GM23338 (cell line): ENCODE data around the gene ASRGL1. TPM values are rescaled to one million over a fixed set of nuclear protein-coding genes. Genes with fewer than 3 reads are reported as not detected.
"Not testable (repeated sequence)": the region's sequence is repeated elsewhere in the genome, so short reads cannot be mapped to it uniquely, and the experiment has no call there.

Experiments used
- ATAC-seq: fragments of 200-7000 bp; cut with Tn5 transposase; 3 replicates; pipeline ENCODE4 v1.9.1; 2020
- DNase-seq: peaks from one replicate; pipeline ENCODE4 v3.0.0-alpha.2; 2015; ENCODE audit warnings: low spot score
- H2AFZ ChIP-seq: fragments of 200-600 bp; sonication (generic); 2 replicates; pipeline ENCODE4 v1.8.0; 2016; ENCODE audit warnings: antibody characterized with exemption, mild to moderate bottlenecking, moderate library complexity
- H3F3A ChIP-seq: fragments of 200-600 bp; sonication (generic); replicated peaks from 2 replicates; pipeline ENCODE4 v1.8.0; 2017; ENCODE audit warnings: antibody characterized with exemption, mixed run types, low read depth
- H3K27ac ChIP-seq: fragments of 200-600 bp; sonication (generic); 2 replicates; pipeline ENCODE4 v1.6.1; 2016; ENCODE audit warnings: low read depth
- H3K27me3 ChIP-seq: fragments of 200-600 bp; sonication (generic); 2 replicates; pipeline ENCODE4 v1.8.0; 2016; ENCODE audit warnings: mild to moderate bottlenecking, mixed run types, moderate library complexity; ENCODE audit not compliant: insufficient read depth
- H3K36me3 ChIP-seq: fragments of 200-600 bp; sonication (generic); 2 replicates; pipeline ENCODE4 v1.8.0; 2016; ENCODE audit warnings: mild to moderate bottlenecking; ENCODE audit not compliant: insufficient read depth
- H3K4me1 ChIP-seq: fragments of 200-600 bp; sonication (generic); 2 replicates; pipeline ENCODE4 v1.8.0; 2016; ENCODE audit warnings: mild to moderate bottlenecking, moderate library complexity; ENCODE audit not compliant: insufficient read depth
- H3K4me2 ChIP-seq: fragments of 200-600 bp; sonication (generic); 2 replicates; pipeline ENCODE4 v1.7.1; 2017; ENCODE audit warnings: mixed run types
- H3K4me3 ChIP-seq: fragments of 200-600 bp; sonication (generic); 2 replicates; pipeline ENCODE4 v1.6.1; 2016; ENCODE audit warnings: mixed run types
- H3K79me2 ChIP-seq: fragments of 200-600 bp; sonication (generic); replicated peaks from 2 replicates; pipeline ENCODE4 v1.8.0; 2017; ENCODE audit warnings: mild to moderate bottlenecking; ENCODE audit not compliant: insufficient read depth
- H3K9me2 ChIP-seq: fragments of 200-600 bp; sonication (generic); 2 replicates; pipeline ENCODE4 v1.8.0; 2017; ENCODE audit not compliant: insufficient read depth
- H4K20me1 ChIP-seq: fragments of 200-600 bp; sonication (generic); replicated peaks from 2 replicates; pipeline ENCODE4 v1.8.0; 2017; ENCODE audit warnings: mild to moderate bottlenecking; ENCODE audit not compliant: insufficient read depth
- H3K27ac Mint-ChIP-seq: 2 replicates; pipeline ENCODE4 v1.8.0; 2020; ENCODE audit warnings: inconsistent platforms, mild to moderate bottlenecking, moderate library complexity, mixed read lengths
- H3K27me3 Mint-ChIP-seq: 3 replicates; pipeline ENCODE4 v1.8.0; 2022; ENCODE audit warnings: low read depth, mild to moderate bottlenecking, moderate library complexity, mixed read lengths, inconsistent platforms; ENCODE audit not compliant: insufficient read depth, poor library complexity
- H3K36me3 Mint-ChIP-seq: 3 replicates; pipeline ENCODE4 v1.8.0; 2021; ENCODE audit warnings: low read depth, mild to moderate bottlenecking, inconsistent platforms, moderate library complexity, mixed read lengths
- H3K4me1 Mint-ChIP-seq: 3 replicates; pipeline ENCODE4 v1.8.0; 2020; ENCODE audit warnings: mild to moderate bottlenecking, inconsistent platforms, mixed read lengths
- H3K4me3 Mint-ChIP-seq: 3 replicates; pipeline ENCODE4 v1.8.0; 2021; ENCODE audit warnings: moderate library complexity, mild to moderate bottlenecking, inconsistent platforms, mixed read lengths
- H3K9me3 Mint-ChIP-seq: 3 replicates; pipeline ENCODE4 v1.8.0; 2020; ENCODE audit warnings: moderate library complexity, mild to moderate bottlenecking, inconsistent platforms, mixed read lengths
- CREB1 ChIP-seq: fragments of 250-450 bp; sonication (Bioruptor Pico); IDR thresholded peaks from 2 replicates; pipeline ENCODE4 v1.5.0; 2020; ENCODE audit warnings: low read depth, mild to moderate bottlenecking, moderate library complexity
- POLR2AphosphoS5 ChIP-seq: IDR thresholded peaks from 2 replicates; pipeline ENCODE4 v1.6.1; 2016; ENCODE audit warnings: antibody characterized with exemption, low read depth
- STAT1 ChIP-seq: IDR thresholded peaks from one replicate; pipeline ENCODE4 v1.6.1; 2016; ENCODE audit warnings: antibody characterized with exemption; ENCODE audit not compliant: unreplicated experiment
- ZNF114 ChIP-seq: fragments of 250-450 bp; sonication (Bioruptor Pico); IDR thresholded peaks from 2 replicates; pipeline ENCODE4 v1.5.0; 2020; ENCODE audit warnings: mild to moderate bottlenecking, moderate library complexity
- ZNF331 ChIP-seq: fragments of 250-450 bp; sonication (Bioruptor Pico); IDR thresholded peaks from 2 replicates; pipeline ENCODE4 v1.5.0; 2020; ENCODE audit warnings: low read depth, mild to moderate bottlenecking, moderate library complexity
- polyA plus RNA-seq: library from polyadenylated mRNA; unstranded; fragments of >200 nt; fragmentation: Nextera tagmentation; extraction: Ambion mirVana; gene quantifications from 2 replicates; pipeline ENCODE4 v1.2.1, GENCODE V29; 2016
- total RNA-seq: library from RNA; depleted of rRNA; stranded (reverse); fragments of >200 nt; shearing (Covaris generic); gene quantifications from 2 replicates; pipeline ENCODE4 v1.2.3, GENCODE V29; 2014
- TF ChIP-seq, protein P1 (sequence below): IDR thresholded peaks from one replicate; pipeline ENCODE4 v1.6.1; 2018; ENCODE audit warnings: antibody characterized with exemption; ENCODE audit not compliant: unreplicated experiment
- TF ChIP-seq, protein P2 (sequence below): fragments of 250-450 bp; sonication (Bioruptor Pico); IDR thresholded peaks from 2 replicates; pipeline ENCODE4 v1.5.0; 2020; ENCODE audit warnings: mild to moderate bottlenecking, moderate library complexity
- TF ChIP-seq, protein P3 (sequence below): IDR thresholded peaks from 2 replicates; pipeline ENCODE4 v1.6.1; 2016; ENCODE audit warnings: antibody characterized with exemption
- TF ChIP-seq, protein P4 (sequence below), 2 experiments: fragments of 200-600 bp in 1 of 2; sonication (generic) in 1 of 2; conservative IDR thresholded peaks; 2 replicates each; pipeline versions ENCODE4 v1.5.1 to v1.6.1; 2016 to 2017; ENCODE audit warnings: antibody characterized with exemption in 2 of 2, low read depth in 2 of 2, mild to moderate bottlenecking in 2 of 2, moderate library complexity in 1 of 2

The ASRGL1 gene
- total and polyA plus RNA-seq, 2 experiments from 2014 or later = 32.9 to 50.3 TPM

DNA sequence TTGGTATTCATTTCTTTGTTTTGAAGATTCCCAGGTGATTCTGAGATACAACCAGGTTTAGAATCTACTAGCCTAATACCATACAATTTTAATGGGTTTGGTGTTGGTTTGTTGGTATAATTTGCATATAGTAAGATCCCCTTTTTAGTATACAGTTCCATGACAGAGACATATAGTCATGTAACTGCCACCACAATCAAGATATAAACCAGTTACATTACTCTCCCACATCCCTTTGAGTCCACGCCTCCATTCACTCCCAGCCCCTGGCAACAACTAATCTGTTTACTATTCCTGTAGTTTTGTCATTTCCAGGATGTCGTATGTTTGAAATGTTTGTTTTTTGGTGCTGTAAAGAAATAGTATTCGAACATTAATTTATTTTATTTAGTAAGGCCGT lies 4.3 kb downstream of the ASRGL1 start:
- H3K36me3 Mint-ChIP-seq = peaks cover 7% of the 10 kb centered on the region; the same call in 1 of the 3 replicates
- TF ChIP-seq POLR2AphosphoS5 (no peak), CREB1 (CRISPR knock-in tag) (no peak), STAT1 (no peak), ZNF114 (CRISPR knock-in tag) (no peak), ZNF331 (CRISPR knock-in tag) (no peak)
- TF ChIP-seq, protein P1, sequence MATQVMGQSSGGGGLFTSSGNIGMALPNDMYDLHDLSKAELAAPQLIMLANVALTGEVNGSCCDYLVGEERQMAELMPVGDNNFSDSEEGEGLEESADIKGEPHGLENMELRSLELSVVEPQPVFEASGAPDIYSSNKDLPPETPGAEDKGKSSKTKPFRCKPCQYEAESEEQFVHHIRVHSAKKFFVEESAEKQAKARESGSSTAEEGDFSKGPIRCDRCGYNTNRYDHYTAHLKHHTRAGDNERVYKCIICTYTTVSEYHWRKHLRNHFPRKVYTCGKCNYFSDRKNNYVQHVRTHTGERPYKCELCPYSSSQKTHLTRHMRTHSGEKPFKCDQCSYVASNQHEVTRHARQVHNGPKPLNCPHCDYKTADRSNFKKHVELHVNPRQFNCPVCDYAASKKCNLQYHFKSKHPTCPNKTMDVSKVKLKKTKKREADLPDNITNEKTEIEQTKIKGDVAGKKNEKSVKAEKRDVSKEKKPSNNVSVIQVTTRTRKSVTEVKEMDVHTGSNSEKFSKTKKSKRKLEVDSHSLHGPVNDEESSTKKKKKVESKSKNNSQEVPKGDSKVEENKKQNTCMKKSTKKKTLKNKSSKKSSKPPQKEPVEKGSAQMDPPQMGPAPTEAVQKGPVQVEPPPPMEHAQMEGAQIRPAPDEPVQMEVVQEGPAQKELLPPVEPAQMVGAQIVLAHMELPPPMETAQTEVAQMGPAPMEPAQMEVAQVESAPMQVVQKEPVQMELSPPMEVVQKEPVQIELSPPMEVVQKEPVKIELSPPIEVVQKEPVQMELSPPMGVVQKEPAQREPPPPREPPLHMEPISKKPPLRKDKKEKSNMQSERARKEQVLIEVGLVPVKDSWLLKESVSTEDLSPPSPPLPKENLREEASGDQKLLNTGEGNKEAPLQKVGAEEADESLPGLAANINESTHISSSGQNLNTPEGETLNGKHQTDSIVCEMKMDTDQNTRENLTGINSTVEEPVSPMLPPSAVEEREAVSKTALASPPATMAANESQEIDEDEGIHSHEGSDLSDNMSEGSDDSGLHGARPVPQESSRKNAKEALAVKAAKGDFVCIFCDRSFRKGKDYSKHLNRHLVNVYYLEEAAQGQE = no peak
- TF ChIP-seq, protein P2, sequence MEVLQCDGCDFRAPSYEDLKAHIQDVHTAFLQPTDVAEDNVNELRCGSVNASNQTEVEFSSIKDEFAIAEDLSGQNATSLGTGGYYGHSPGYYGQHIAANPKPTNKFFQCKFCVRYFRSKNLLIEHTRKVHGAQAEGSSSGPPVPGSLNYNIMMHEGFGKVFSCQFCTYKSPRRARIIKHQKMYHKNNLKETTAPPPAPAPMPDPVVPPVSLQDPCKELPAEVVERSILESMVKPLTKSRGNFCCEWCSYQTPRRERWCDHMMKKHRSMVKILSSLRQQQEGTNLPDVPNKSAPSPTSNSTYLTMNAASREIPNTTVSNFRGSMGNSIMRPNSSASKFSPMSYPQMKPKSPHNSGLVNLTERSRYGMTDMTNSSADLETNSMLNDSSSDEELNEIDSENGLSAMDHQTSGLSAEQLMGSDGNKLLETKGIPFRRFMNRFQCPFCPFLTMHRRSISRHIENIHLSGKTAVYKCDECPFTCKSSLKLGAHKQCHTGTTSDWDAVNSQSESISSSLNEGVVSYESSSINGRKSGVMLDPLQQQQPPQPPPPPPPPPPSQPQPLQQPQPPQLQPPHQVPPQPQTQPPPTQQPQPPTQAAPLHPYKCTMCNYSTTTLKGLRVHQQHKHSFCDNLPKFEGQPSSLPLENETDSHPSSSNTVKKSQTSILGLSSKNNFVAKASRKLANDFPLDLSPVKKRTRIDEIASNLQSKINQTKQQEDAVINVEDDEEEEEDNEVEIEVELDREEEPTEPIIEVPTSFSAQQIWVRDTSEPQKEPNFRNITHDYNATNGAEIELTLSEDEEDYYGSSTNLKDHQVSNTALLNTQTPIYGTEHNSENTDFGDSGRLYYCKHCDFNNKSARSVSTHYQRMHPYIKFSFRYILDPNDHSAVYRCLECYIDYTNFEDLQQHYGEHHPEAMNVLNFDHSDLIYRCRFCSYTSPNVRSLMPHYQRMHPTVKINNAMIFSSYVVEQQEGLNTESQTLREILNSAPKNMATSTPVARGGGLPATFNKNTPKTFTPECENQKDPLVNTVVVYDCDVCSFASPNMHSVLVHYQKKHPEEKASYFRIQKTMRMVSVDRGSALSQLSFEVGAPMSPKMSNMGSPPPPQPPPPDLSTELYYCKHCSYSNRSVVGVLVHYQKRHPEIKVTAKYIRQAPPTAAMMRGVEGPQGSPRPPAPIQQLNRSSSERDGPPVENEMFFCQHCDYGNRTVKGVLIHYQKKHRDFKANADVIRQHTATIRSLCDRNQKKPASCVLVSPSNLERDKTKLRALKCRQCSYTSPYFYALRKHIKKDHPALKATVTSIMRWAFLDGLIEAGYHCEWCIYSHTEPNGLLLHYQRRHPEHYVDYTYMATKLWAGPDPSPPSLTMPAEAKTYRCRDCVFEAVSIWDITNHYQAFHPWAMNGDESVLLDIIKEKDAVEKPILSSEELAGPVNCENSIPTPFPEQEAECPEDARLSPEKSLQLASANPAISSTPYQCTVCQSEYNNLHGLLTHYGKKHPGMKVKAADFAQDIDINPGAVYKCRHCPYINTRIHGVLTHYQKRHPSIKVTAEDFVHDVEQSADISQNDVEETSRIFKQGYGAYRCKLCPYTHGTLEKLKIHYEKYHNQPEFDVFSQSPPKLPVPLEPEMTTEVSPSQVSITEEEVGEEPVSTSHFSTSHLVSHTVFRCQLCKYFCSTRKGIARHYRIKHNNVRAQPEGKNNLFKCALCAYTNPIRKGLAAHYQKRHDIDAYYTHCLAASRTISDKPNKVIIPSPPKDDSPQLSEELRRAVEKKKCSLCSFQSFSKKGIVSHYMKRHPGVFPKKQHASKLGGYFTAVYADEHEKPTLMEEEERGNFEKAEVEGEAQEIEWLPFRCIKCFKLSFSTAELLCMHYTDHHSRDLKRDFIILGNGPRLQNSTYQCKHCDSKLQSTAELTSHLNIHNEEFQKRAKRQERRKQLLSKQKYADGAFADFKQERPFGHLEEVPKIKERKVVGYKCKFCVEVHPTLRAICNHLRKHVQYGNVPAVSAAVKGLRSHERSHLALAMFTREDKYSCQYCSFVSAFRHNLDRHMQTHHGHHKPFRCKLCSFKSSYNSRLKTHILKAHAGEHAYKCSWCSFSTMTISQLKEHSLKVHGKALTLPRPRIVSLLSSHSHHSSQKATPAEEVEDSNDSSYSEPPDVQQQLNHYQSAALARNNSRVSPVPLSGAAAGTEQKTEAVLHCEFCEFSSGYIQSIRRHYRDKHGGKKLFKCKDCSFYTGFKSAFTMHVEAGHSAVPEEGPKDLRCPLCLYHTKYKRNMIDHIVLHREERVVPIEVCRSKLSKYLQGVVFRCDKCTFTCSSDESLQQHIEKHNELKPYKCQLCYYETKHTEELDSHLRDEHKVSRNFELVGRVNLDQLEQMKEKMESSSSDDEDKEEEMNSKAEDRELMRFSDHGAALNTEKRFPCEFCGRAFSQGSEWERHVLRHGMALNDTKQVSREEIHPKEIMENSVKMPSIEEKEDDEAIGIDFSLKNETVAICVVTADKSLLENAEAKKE = no peak
- TF ChIP-seq, protein P3, sequence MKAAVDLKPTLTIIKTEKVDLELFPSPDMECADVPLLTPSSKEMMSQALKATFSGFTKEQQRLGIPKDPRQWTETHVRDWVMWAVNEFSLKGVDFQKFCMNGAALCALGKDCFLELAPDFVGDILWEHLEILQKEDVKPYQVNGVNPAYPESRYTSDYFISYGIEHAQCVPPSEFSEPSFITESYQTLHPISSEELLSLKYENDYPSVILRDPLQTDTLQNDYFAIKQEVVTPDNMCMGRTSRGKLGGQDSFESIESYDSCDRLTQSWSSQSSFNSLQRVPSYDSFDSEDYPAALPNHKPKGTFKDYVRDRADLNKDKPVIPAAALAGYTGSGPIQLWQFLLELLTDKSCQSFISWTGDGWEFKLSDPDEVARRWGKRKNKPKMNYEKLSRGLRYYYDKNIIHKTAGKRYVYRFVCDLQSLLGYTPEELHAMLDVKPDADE = no peak
- TF ChIP-seq, protein P4, sequence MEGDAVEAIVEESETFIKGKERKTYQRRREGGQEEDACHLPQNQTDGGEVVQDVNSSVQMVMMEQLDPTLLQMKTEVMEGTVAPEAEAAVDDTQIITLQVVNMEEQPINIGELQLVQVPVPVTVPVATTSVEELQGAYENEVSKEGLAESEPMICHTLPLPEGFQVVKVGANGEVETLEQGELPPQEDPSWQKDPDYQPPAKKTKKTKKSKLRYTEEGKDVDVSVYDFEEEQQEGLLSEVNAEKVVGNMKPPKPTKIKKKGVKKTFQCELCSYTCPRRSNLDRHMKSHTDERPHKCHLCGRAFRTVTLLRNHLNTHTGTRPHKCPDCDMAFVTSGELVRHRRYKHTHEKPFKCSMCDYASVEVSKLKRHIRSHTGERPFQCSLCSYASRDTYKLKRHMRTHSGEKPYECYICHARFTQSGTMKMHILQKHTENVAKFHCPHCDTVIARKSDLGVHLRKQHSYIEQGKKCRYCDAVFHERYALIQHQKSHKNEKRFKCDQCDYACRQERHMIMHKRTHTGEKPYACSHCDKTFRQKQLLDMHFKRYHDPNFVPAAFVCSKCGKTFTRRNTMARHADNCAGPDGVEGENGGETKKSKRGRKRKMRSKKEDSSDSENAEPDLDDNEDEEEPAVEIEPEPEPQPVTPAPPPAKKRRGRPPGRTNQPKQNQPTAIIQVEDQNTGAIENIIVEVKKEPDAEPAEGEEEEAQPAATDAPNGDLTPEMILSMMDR (conservative IDR thresholded peaks at IDR 0.05; ENCODE audit: low read depth in 2 of 2) = no peak
- H3K27me3 ChIP-seq = 0 out of 2 replicates have a peak, but pooled peaks cover 5% of the 10 kb centered on the region
- H3K4me1 ChIP-seq = peaks cover 7% of the 10 kb centered on the region; the same call in 1 of the 2 replicates
- H3K36me3 ChIP-seq = 0 out of 2 replicates have a peak, but pooled peaks cover 6% of the 10 kb centered on the region
- H3K4me2 ChIP-seq = no peak overlapping the region
- H3K79me2 ChIP-seq = no peaks in the 10 kb centered on the region; the same call in 1 of the 2 replicates
- H4K20me1 ChIP-seq = no peaks in the 10 kb centered on the region; the same call in none of the 2 replicates
- DNase-seq (no peak), ATAC-seq (no peak)
- peaks cover 6% of the 10 kb centered on the region for H3K27me3 Mint-ChIP-seq
- H2AFZ ChIP-seq = no peak overlapping the region
- no peak overlapping the region for H3K4me3 Mint-ChIP-seq
- H3K4me1 Mint-ChIP-seq = peaks cover 19% of the 10 kb centered on the region; the same call in 2 of the 3 replicates
- 0 out of 2 replicates have a peak, but pooled peaks cover 8% of the 10 kb centered on the region for H3F3A ChIP-seq
- H3K27ac ChIP-seq = no peak overlapping the region
- H3K9me2 ChIP-seq = no peaks in the 10 kb centered on the region
- no peak overlapping the region for H3K4me3 ChIP-seq
- H3K9me3 Mint-ChIP-seq = no peaks in the 10 kb centered on the region; the same call in 2 of the 3 replicates
- H3K27ac Mint-ChIP-seq = no peak overlapping the region

DNA sequence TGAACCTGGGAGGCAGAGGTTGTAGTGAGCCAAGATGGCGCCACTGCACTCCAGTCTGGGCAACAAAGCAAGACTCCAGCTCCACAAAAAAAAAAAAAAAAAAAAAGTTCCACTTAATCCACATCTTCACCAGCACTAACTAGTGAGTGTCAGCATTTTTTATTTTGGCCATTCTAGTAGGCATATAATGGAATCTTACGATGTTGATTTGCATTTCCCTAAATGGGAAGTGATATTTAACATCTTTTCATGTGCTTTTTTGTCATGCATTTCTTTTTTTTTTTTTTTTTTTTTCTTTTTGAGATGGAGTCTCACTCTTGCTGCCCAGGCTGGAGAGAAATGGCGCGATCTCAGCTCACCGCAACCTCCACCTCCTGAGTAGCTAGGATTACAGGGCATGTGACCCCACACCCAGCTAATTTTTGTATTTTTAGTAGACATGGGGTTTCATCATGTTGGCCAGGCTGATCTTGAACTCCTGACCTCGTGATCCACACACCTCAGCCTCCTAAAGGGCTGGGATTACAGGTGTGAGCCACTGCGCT lies 6.5 kb downstream of the ASRGL1 start:
- not testable (repeated sequence) for H3K36me3 ChIP-seq, ATAC-seq, H3K9me3 Mint-ChIP-seq, H3K4me3 ChIP-seq, H3K9me2 ChIP-seq, H3K36me3 Mint-ChIP-seq, H3K4me2 ChIP-seq, H3K4me3 Mint-ChIP-seq, H3K27me3 Mint-ChIP-seq, H3K4me1 ChIP-seq, H3K27ac Mint-ChIP-seq, H3K27ac ChIP-seq, H3K79me2 ChIP-seq, H3F3A ChIP-seq, H3K4me1 Mint-ChIP-seq, H3K27me3 ChIP-seq, H4K20me1 ChIP-seq, H2AFZ ChIP-seq, DNase-seq
